GM23338 (cell line): ENCODE measurements around the gene CRACR2B. TPM values are rescaled to one million over a fixed set of nuclear protein-coding genes. Genes with fewer than 3 reads are reported as not detected.

ENCODE experiments used
- ATAC-seq: fragments of 200-7000 bp; cut with Tn5 transposase; 3 replicates; pipeline ENCODE4 v1.9.1; 2020
- DNase-seq: peaks from one replicate; pipeline ENCODE4 v3.0.0-alpha.2; 2015; ENCODE audit warnings: low spot score
- H2AFZ ChIP-seq: fragments of 200-600 bp; sonication (generic); 2 replicates; pipeline ENCODE4 v1.8.0; 2016; ENCODE audit warnings: antibody characterized with exemption, mild to moderate bottlenecking, moderate library complexity
- H3F3A ChIP-seq: fragments of 200-600 bp; sonication (generic); replicated peaks from 2 replicates; pipeline ENCODE4 v1.8.0; 2017; ENCODE audit warnings: antibody characterized with exemption, mixed run types, low read depth
- H3K27ac ChIP-seq: fragments of 200-600 bp; sonication (generic); 2 replicates; pipeline ENCODE4 v1.6.1; 2016; ENCODE audit warnings: low read depth
- H3K27me3 ChIP-seq: fragments of 200-600 bp; sonication (generic); 2 replicates; pipeline ENCODE4 v1.8.0; 2016; ENCODE audit warnings: mild to moderate bottlenecking, mixed run types, moderate library complexity; ENCODE audit not compliant: insufficient read depth
- H3K36me3 ChIP-seq: fragments of 200-600 bp; sonication (generic); 2 replicates; pipeline ENCODE4 v1.8.0; 2016; ENCODE audit warnings: mild to moderate bottlenecking; ENCODE audit not compliant: insufficient read depth
- H3K4me1 ChIP-seq: fragments of 200-600 bp; sonication (generic); 2 replicates; pipeline ENCODE4 v1.8.0; 2016; ENCODE audit warnings: mild to moderate bottlenecking, moderate library complexity; ENCODE audit not compliant: insufficient read depth
- H3K4me2 ChIP-seq: fragments of 200-600 bp; sonication (generic); 2 replicates; pipeline ENCODE4 v1.7.1; 2017; ENCODE audit warnings: mixed run types
- H3K4me3 ChIP-seq: fragments of 200-600 bp; sonication (generic); 2 replicates; pipeline ENCODE4 v1.6.1; 2016; ENCODE audit warnings: mixed run types
- H3K79me2 ChIP-seq: fragments of 200-600 bp; sonication (generic); replicated peaks from 2 replicates; pipeline ENCODE4 v1.8.0; 2017; ENCODE audit warnings: mild to moderate bottlenecking; ENCODE audit not compliant: insufficient read depth
- H3K9me2 ChIP-seq: fragments of 200-600 bp; sonication (generic); 2 replicates; pipeline ENCODE4 v1.8.0; 2017; ENCODE audit not compliant: insufficient read depth
- H4K20me1 ChIP-seq: fragments of 200-600 bp; sonication (generic); replicated peaks from 2 replicates; pipeline ENCODE4 v1.8.0; 2017; ENCODE audit warnings: mild to moderate bottlenecking; ENCODE audit not compliant: insufficient read depth
- H3K27ac Mint-ChIP-seq: 2 replicates; pipeline ENCODE4 v1.8.0; 2020; ENCODE audit warnings: inconsistent platforms, mild to moderate bottlenecking, moderate library complexity, mixed read lengths
- H3K27me3 Mint-ChIP-seq: 3 replicates; pipeline ENCODE4 v1.8.0; 2022; ENCODE audit warnings: low read depth, mild to moderate bottlenecking, moderate library complexity, mixed read lengths, inconsistent platforms; ENCODE audit not compliant: insufficient read depth, poor library complexity
- H3K36me3 Mint-ChIP-seq: 3 replicates; pipeline ENCODE4 v1.8.0; 2021; ENCODE audit warnings: low read depth, mild to moderate bottlenecking, inconsistent platforms, moderate library complexity, mixed read lengths
- H3K4me1 Mint-ChIP-seq: 3 replicates; pipeline ENCODE4 v1.8.0; 2020; ENCODE audit warnings: mild to moderate bottlenecking, inconsistent platforms, mixed read lengths
- H3K4me3 Mint-ChIP-seq: 3 replicates; pipeline ENCODE4 v1.8.0; 2021; ENCODE audit warnings: moderate library complexity, mild to moderate bottlenecking, inconsistent platforms, mixed read lengths
- H3K9me3 Mint-ChIP-seq: 3 replicates; pipeline ENCODE4 v1.8.0; 2020; ENCODE audit warnings: moderate library complexity, mild to moderate bottlenecking, inconsistent platforms, mixed read lengths
- CREB1 ChIP-seq: fragments of 250-450 bp; sonication (Bioruptor Pico); IDR thresholded peaks from 2 replicates; pipeline ENCODE4 v1.5.0; 2020; ENCODE audit warnings: low read depth, mild to moderate bottlenecking, moderate library complexity
- EZH2 ChIP-seq: fragments of 200-600 bp; sonication (generic); IDR thresholded peaks from one replicate; pipeline ENCODE4 v1.8.0; 2017; ENCODE audit warnings: antibody characterized with exemption, mild to moderate bottlenecking, low read depth; ENCODE audit not compliant: unreplicated experiment
- EZH2phosphoT487 ChIP-seq: fragments of 200-600 bp; sonication (generic); IDR thresholded peaks from one replicate; pipeline ENCODE4 v1.8.1; 2018; ENCODE audit warnings: antibody characterized with exemption; ENCODE audit not compliant: unreplicated experiment
- JUNB ChIP-seq: IDR thresholded peaks from one replicate; pipeline ENCODE4 v1.6.1; 2016; ENCODE audit warnings: antibody characterized with exemption; ENCODE audit not compliant: unreplicated experiment
- NANOG ChIP-seq: IDR thresholded peaks from 2 replicates; pipeline ENCODE4 v1.6.1; 2016; ENCODE audit warnings: antibody characterized with exemption, borderline replicate concordance
- POLR2AphosphoS5 ChIP-seq: IDR thresholded peaks from 2 replicates; pipeline ENCODE4 v1.6.1; 2016; ENCODE audit warnings: antibody characterized with exemption, low read depth
- STAT1 ChIP-seq: IDR thresholded peaks from one replicate; pipeline ENCODE4 v1.6.1; 2016; ENCODE audit warnings: antibody characterized with exemption; ENCODE audit not compliant: unreplicated experiment
- ZNF114 ChIP-seq: fragments of 250-450 bp; sonication (Bioruptor Pico); IDR thresholded peaks from 2 replicates; pipeline ENCODE4 v1.5.0; 2020; ENCODE audit warnings: mild to moderate bottlenecking, moderate library complexity
- ZNF331 ChIP-seq: fragments of 250-450 bp; sonication (Bioruptor Pico); IDR thresholded peaks from 2 replicates; pipeline ENCODE4 v1.5.0; 2020; ENCODE audit warnings: low read depth, mild to moderate bottlenecking, moderate library complexity
- polyA plus RNA-seq: library from polyadenylated mRNA; unstranded; fragments of >200 nt; fragmentation: Nextera tagmentation; extraction: Ambion mirVana; gene quantifications from 2 replicates; pipeline ENCODE4 v1.2.1, GENCODE V29; 2016
- total RNA-seq: library from RNA; depleted of rRNA; stranded (reverse); fragments of >200 nt; shearing (Covaris generic); gene quantifications from 2 replicates; pipeline ENCODE4 v1.2.3, GENCODE V29; 2014
- TF ChIP-seq, protein P1 (sequence below): IDR thresholded peaks from one replicate; pipeline ENCODE4 v1.6.1; 2018; ENCODE audit warnings: antibody characterized with exemption; ENCODE audit not compliant: unreplicated experiment
- TF ChIP-seq, protein P2 (sequence below): IDR thresholded peaks from 2 replicates; pipeline ENCODE4 v1.6.1; 2016; ENCODE audit warnings: antibody characterized with exemption
- TF ChIP-seq, protein P3 (sequence below), 2 experiments: fragments of 200-600 bp in 1 of 2; sonication (generic) in 1 of 2; conservative IDR thresholded peaks; 2 replicates each; pipeline versions ENCODE4 v1.5.1 to v1.6.1; 2016 to 2017; ENCODE audit warnings: antibody characterized with exemption in 2 of 2, low read depth in 2 of 2, mild to moderate bottlenecking in 2 of 2, moderate library complexity in 1 of 2

The CRACR2B gene
- total and polyA plus RNA-seq, 2 experiments from 2014 or later = 55.9 to 64.1 TPM

- no peaks in the 10 kb centered on the region for H3K27me3 ChIP-seq
- H3K79me2 ChIP-seq = 0 out of 2 replicates have a peak, but pooled peaks cover 3% of the 10 kb centered on the region
- H3K9me2 ChIP-seq = no peaks in the 10 kb centered on the region
- DNase-seq (no peak), ATAC-seq (no peak)
- H3F3A ChIP-seq = peaks cover 7% of the 10 kb centered on the region
- H3K4me2 ChIP-seq = no peak overlapping the region
- no peak overlapping the region for H3K27ac ChIP-seq
- Mint-ChIP-seq H3K27me3 (peaks cover 16% of the 10 kb centered on the region), H3K4me1 (peaks cover 32% of the 10 kb centered on the region), H3K9me3 (no peaks in the 10 kb centered on the region), H3K27ac (no peak overlapping the region), H3K4me3 (no peak overlapping the region), H3K36me3 (peaks cover 3% of the 10 kb centered on the region; the same call in 1 of the 3 replicates)
- TF ChIP-seq, protein P1, sequence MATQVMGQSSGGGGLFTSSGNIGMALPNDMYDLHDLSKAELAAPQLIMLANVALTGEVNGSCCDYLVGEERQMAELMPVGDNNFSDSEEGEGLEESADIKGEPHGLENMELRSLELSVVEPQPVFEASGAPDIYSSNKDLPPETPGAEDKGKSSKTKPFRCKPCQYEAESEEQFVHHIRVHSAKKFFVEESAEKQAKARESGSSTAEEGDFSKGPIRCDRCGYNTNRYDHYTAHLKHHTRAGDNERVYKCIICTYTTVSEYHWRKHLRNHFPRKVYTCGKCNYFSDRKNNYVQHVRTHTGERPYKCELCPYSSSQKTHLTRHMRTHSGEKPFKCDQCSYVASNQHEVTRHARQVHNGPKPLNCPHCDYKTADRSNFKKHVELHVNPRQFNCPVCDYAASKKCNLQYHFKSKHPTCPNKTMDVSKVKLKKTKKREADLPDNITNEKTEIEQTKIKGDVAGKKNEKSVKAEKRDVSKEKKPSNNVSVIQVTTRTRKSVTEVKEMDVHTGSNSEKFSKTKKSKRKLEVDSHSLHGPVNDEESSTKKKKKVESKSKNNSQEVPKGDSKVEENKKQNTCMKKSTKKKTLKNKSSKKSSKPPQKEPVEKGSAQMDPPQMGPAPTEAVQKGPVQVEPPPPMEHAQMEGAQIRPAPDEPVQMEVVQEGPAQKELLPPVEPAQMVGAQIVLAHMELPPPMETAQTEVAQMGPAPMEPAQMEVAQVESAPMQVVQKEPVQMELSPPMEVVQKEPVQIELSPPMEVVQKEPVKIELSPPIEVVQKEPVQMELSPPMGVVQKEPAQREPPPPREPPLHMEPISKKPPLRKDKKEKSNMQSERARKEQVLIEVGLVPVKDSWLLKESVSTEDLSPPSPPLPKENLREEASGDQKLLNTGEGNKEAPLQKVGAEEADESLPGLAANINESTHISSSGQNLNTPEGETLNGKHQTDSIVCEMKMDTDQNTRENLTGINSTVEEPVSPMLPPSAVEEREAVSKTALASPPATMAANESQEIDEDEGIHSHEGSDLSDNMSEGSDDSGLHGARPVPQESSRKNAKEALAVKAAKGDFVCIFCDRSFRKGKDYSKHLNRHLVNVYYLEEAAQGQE = no peak
- TF ChIP-seq STAT1 (no peak), EZH2 (no peak), POLR2AphosphoS5 (no peak)
- H3K4me3 ChIP-seq = no peak overlapping the region
- H3K36me3 ChIP-seq = no peaks in the 10 kb centered on the region
- H2AFZ ChIP-seq = no peak overlapping the region
- H3K4me1 ChIP-seq = peaks cover 21% of the 10 kb centered on the region
- H4K20me1 ChIP-seq = peaks cover 17% of the 10 kb centered on the region
Measured at GRCh38 chr11:854601-855329, 27.0 kb downstream of the CRACR2B start.

DNA sequence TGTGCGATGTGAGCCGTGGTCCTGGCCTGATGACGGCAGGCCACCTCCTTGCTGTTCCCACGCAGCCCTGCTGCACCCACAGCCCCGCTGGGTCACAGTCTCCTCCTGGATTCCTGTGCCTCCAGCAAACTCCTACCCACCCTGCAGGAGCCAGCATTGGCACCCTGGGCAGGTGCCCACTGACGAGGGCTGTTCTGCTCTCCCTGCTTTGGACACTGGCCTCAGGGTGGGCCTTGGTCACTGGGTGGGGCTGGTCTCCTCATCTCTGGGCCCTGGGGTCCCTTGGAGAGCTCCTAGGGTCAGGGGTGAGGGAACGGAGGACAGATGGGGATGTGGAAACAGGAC lies 27.6 kb downstream of the CRACR2B start:
- Histone ChIP-seq H3K9me2 (no peaks in the 10 kb centered on the region), H3K36me3 (no peaks in the 10 kb centered on the region), H3K4me2 (no peak overlapping the region), H3K27me3 (no peaks in the 10 kb centered on the region), H3K79me2 (0 out of 2 replicates have a peak, but pooled peaks cover 3% of the 10 kb centered on the region), H3F3A (peaks cover 7% of the 10 kb centered on the region), H3K4me1 (peaks cover 21% of the 10 kb centered on the region), H4K20me1 (peaks cover 23% of the 10 kb centered on the region), H3K27ac (no peak overlapping the region), H3K4me3 (no peak overlapping the region), H2AFZ (no peak overlapping the region)
- DNase-seq (no peak), ATAC-seq (no peak)
- Mint-ChIP-seq H3K9me3 (no peaks in the 10 kb centered on the region), H3K36me3 (peaks cover 3% of the 10 kb centered on the region; the same call in 1 of the 3 replicates), H3K27me3 (peaks cover 17% of the 10 kb centered on the region), H3K4me1 (peaks cover 32% of the 10 kb centered on the region), H3K4me3 (no peak overlapping the region), H3K27ac (no peak overlapping the region)
- TF ChIP-seq CREB1 (CRISPR knock-in tag) = no peak
- TF ChIP-seq JUNB = no peak
- TF ChIP-seq ZNF331 (CRISPR knock-in tag) = no peak
- TF ChIP-seq EZH2 = no peak
- no peak for TF ChIP-seq NANOG
- no peak for TF ChIP-seq ZNF114 (CRISPR knock-in tag)
- TF ChIP-seq, protein P2, sequence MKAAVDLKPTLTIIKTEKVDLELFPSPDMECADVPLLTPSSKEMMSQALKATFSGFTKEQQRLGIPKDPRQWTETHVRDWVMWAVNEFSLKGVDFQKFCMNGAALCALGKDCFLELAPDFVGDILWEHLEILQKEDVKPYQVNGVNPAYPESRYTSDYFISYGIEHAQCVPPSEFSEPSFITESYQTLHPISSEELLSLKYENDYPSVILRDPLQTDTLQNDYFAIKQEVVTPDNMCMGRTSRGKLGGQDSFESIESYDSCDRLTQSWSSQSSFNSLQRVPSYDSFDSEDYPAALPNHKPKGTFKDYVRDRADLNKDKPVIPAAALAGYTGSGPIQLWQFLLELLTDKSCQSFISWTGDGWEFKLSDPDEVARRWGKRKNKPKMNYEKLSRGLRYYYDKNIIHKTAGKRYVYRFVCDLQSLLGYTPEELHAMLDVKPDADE = no peak
- TF ChIP-seq, protein P3, sequence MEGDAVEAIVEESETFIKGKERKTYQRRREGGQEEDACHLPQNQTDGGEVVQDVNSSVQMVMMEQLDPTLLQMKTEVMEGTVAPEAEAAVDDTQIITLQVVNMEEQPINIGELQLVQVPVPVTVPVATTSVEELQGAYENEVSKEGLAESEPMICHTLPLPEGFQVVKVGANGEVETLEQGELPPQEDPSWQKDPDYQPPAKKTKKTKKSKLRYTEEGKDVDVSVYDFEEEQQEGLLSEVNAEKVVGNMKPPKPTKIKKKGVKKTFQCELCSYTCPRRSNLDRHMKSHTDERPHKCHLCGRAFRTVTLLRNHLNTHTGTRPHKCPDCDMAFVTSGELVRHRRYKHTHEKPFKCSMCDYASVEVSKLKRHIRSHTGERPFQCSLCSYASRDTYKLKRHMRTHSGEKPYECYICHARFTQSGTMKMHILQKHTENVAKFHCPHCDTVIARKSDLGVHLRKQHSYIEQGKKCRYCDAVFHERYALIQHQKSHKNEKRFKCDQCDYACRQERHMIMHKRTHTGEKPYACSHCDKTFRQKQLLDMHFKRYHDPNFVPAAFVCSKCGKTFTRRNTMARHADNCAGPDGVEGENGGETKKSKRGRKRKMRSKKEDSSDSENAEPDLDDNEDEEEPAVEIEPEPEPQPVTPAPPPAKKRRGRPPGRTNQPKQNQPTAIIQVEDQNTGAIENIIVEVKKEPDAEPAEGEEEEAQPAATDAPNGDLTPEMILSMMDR (conservative IDR thresholded peaks at IDR 0.05; ENCODE audit: low read depth in 2 of 2) = no peak
- TF ChIP-seq EZH2phosphoT487 = no peak
